Activated T-cell treated with anti-CD3 and anti-CD28 coated beads, Interleukin-2, amount 50 U/mL, for 72 hours (primary cell): Measurements from ENCODE around the gene PSMD14. TPM values are rescaled to one million over a fixed set of nuclear protein-coding genes. Genes with fewer than 3 reads are reported as not detected.

Source experiments
- ATAC-seq, 2 donors: fragments of 150-1000 bp; cut with Tn5 transposase; replicated peaks in 1 of 2; 2 replicates each; pipeline ENCODE4 v1.10.0; 2021; ENCODE audit warnings: moderate library complexity in 2 of 2, mild to moderate bottlenecking in 1 of 2
- DNase-seq, 2 donors: peaks; one replicate each; pipeline ENCODE4 v3.0.0; 2021 to 2022; ENCODE audit warnings: mixed read lengths in 1 of 2
- H3K27ac Mint-ChIP-seq: one replicate; pipeline ENCODE4 v1.8.0; 2022; ENCODE audit warnings: mild to moderate bottlenecking, moderate library complexity, mixed read lengths
- H3K27me3 Mint-ChIP-seq: one replicate; pipeline ENCODE4 v1.8.0; 2022; ENCODE audit warnings: low read depth, mixed read lengths
- H3K36me3 Mint-ChIP-seq, 2 donors: one replicate each; pipeline ENCODE4 v1.8.0; 2022; ENCODE audit warnings: mixed read lengths in 2 of 2, mild to moderate bottlenecking in 1 of 2; ENCODE audit not compliant: insufficient read depth in 2 of 2
- H3K4me1 Mint-ChIP-seq: one replicate; pipeline ENCODE4 v1.8.0; 2022; ENCODE audit warnings: low read depth, mixed read lengths
- H3K4me3 Mint-ChIP-seq, 2 donors: one replicate each; pipeline ENCODE4 v1.8.0; 2022; ENCODE audit warnings: mild to moderate bottlenecking in 2 of 2, mixed read lengths in 2 of 2, moderate library complexity in 2 of 2
- H3K9me3 Mint-ChIP-seq, 2 donors: one replicate each; pipeline ENCODE4 v1.8.0; 2022; ENCODE audit warnings: mixed read lengths in 2 of 2
- total RNA-seq, 2 donors: library from RNA; stranded (reverse); gene quantifications; one replicate each; pipeline ENCODE4 v1.2.3, GENCODE V29; 2022

Gene PSMD14
- total RNA-seq, 2 donors from 2014 or later, result 69.8 to 77.5 TPM

DNA sequence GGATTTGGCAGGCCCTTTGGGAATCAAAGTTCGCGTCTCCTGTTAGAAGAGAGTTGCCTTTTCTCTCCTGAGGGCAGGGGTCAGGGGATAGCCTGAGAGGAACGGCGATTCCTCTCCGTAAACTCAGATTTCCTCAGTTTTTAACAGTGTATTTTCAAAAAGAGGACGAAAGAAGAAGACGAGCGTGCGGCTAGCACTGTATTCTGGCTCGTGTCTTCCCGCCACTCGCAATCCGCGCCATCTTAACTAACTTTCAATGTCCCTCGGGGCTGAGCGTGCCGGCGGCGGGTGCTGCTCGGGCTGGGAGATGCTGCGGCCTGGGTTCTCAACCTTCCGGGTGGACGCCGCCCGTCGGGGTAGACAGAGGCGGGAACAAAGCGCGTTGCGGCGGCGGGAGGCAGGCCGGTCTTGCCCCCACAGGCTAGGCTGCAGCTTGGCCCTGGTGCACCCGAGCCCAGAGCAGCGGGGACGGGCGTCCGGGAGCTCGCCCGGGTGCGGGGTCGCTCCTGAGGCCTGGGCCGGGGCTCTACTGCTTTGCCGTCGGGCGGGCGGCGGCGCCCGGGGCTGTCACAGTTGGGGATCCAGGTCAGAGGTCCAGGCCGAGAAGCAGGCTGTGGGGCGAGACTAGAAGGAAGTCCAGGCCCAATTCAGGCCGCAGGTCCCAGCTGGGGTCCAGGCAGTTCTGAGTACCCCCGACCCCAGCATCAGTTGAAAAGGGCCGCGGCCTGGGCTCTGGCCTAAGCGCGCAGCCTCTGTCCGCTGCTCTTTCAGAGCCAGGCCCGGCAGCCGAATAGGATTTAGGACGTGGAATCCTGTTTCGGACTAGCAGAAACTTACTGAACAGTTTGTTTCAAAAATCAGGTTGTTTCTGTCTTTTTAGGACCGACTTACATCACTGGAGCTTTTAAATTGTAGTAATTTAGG lies 119.7 kb downstream of the PSMD14 start:
- H3K9me3 Mint-ChIP-seq, result no peaks in the 10 kb centered on the region
- peak overlapping the region; percentile 79 for H3K27ac Mint-ChIP-seq
- H3K36me3 Mint-ChIP-seq, result peaks cover 4 to 11% of the 10 kb centered on the region in 2 donors
- DNase-seq (peak in 1 of 2 donors; percentile 3), ATAC-seq (peak in 1 of 2 donors; percentile 12)
- peaks cover 75% of the 10 kb centered on the region for H3K27me3 Mint-ChIP-seq
- peak overlapping the region; percentile 80 to 81 for H3K4me3 Mint-ChIP-seq
- H3K4me1 Mint-ChIP-seq, result peaks cover 29% of the 10 kb centered on the region

DNA sequence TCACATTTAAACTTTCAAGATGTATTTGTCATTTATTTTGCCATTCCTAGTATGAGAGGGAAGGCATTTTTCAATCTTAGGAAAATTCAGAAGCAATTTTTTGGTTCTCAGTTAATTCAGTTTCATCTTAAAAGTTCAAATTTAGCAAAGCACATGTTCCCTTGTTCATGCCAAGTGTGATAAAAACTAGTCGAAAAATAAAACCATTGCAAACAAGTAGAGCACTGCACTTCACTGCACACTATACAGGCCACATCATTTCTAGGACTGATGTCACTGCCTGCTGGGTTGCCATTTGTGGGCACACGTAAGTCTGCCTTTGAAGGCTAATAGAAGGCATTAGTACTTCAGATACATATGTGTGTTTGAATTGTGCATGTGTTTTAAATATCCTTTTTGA lies 122.2 kb downstream of the PSMD14 start:
- Mint-ChIP-seq H3K27me3 (peaks cover 74% of the 10 kb centered on the region), H3K9me3 (no peaks in the 10 kb centered on the region), H3K4me3 (no peak overlapping the region), H3K4me1 (peaks cover 19% of the 10 kb centered on the region), H3K36me3 (peaks cover 1 to 5% of the 10 kb centered on the region in 2 donors), H3K27ac (no peak overlapping the region)
- ATAC-seq (no peak), DNase-seq (no peak)

DNA sequence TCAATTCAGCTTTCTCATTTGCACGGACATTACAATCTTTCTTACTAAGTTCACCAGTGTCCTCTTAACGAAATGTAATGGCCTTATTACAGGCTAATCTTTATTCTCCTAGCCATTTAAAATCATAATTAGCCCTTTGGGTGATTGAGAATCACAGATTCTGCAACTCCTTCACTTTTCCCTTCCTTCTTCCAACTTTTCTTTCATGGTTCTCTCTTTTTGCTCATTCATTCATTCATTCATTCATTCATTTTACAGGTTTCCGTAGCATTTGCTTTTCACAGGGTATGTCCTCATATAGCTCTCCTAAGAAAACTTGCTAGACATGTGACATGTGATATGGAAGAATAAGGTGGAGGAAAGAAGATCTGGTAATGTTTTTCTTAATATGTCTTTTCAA lies 123.9 kb downstream of the PSMD14 start:
- ATAC-seq, result no peak
- H3K27me3 Mint-ChIP-seq, result peaks cover 68% of the 10 kb centered on the region
- H3K4me3 Mint-ChIP-seq, result no peak overlapping the region
- H3K9me3 Mint-ChIP-seq, result no peaks in the 10 kb centered on the region
- H3K27ac Mint-ChIP-seq, result no peak overlapping the region
- peaks cover 7% of the 10 kb centered on the region for H3K4me1 Mint-ChIP-seq
- H3K36me3 Mint-ChIP-seq, result peaks cover 0 to 7% of the 10 kb centered on the region in 2 donors
- DNase-seq, result no peak

DNA sequence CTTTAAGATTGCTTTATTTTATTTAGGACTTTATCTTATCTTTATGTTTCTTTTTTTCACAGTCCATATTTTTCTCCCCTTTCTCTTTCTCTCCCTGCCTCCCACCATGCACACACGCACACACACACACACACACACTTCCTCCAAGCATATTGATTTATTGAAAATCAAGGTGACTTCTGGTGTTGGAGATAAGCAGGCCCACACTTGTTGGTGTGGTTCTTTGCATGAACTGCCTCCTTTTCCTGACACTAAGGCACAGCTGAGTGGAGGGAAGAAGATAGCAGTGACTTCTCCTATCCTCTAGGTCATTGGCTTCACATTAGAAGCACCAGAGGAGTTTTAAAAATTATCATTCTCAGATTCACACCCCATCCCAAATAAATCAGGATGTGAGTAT lies 125.9 kb downstream of the PSMD14 start:
- Mint-ChIP-seq H3K4me3 (no peak overlapping the region), H3K36me3 (peaks cover 0 to 2% of the 10 kb centered on the region in 2 donors), H3K9me3 (no peaks in the 10 kb centered on the region), H3K27me3 (peaks cover 65% of the 10 kb centered on the region), H3K27ac (no peak overlapping the region), H3K4me1 (no peaks in the 10 kb centered on the region)
- DNase-seq (no peak), ATAC-seq (no peak)

DNA sequence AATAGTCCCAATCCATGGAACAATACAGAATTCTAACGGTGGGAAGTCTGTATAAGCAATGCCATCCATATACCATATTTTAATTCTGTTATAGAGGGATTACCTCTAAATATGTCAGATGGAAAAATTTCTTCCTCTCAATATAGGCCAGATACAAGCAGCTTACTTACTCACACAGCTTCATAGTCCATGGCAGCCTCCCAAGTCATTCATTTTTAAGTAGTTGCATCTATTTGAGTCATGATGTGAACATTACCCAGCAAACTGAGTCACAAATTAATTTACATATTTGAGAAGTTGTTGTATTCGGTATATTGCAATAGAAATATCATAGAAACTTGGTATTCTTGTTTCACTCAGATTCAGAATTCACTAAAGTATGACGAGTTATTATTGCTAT lies 128.2 kb downstream of the PSMD14 start:
- Mint-ChIP-seq H3K36me3 (peaks cover 0 to 2% of the 10 kb centered on the region in 2 donors), H3K4me3 (no peak overlapping the region), H3K9me3 (no peaks in the 10 kb centered on the region), H3K27me3 (peaks cover 50% of the 10 kb centered on the region), H3K27ac (no peak overlapping the region), H3K4me1 (no peaks in the 10 kb centered on the region)
- ATAC-seq (no peak), DNase-seq (no peak)

DNA sequence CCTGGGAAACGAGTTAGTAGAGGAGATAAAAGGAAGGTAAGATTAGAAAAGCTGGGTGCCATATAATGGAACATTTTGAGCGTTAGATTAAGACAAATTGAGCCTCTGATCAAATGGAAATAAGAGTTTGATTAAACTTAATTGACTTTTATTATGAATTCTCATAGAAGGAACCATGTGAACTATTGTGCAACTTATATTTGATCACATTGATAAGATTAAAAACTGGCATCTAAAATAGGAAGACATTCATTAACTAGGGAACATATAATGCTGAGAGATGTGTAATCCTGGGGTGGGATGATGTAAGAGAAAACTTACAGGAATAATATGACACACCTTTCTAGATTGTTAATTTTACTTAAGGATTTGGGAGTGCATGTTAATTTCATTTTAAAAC lies 130.4 kb downstream of the PSMD14 start:
- no peak overlapping the region for H3K4me3 Mint-ChIP-seq
- peaks cover 0 to 2% of the 10 kb centered on the region in 2 donors for H3K36me3 Mint-ChIP-seq
- ATAC-seq, result no peak
- no peaks in the 10 kb centered on the region for H3K9me3 Mint-ChIP-seq
- peaks cover 44% of the 10 kb centered on the region for H3K27me3 Mint-ChIP-seq
- no peak overlapping the region for H3K27ac Mint-ChIP-seq
- no peaks in the 10 kb centered on the region for H3K4me1 Mint-ChIP-seq
- no peak for DNase-seq

DNA sequence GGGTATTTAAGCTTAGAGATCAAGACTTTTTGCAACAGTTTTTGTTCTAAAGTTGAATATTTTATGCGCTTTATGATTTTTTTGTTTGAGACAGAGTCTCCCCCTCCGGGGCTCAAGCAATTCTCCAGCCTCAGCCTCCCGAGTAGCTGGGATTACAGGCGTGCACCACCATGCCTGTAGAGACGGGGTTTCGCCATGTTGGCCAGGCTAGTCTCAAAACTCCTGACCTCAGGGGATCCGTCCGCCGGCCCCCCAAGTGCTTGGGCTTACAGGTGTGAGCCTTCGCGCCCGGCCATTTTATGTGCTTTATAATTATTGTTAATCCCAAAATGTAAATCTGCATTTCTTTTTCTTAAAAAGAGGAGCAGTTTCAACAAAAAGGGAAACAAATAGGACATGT lies 136.9 kb downstream of the PSMD14 start:
- DNase-seq (no peak), ATAC-seq (no peak)
- H3K9me3 Mint-ChIP-seq, result no peaks in the 10 kb centered on the region
- H3K27me3 Mint-ChIP-seq, result peaks cover 30% of the 10 kb centered on the region
- no peaks in the 10 kb centered on the region for H3K36me3 Mint-ChIP-seq
- no peak overlapping the region for H3K4me3 Mint-ChIP-seq
- no peaks in the 10 kb centered on the region for H3K4me1 Mint-ChIP-seq
- no peak overlapping the region for H3K27ac Mint-ChIP-seq

DNA sequence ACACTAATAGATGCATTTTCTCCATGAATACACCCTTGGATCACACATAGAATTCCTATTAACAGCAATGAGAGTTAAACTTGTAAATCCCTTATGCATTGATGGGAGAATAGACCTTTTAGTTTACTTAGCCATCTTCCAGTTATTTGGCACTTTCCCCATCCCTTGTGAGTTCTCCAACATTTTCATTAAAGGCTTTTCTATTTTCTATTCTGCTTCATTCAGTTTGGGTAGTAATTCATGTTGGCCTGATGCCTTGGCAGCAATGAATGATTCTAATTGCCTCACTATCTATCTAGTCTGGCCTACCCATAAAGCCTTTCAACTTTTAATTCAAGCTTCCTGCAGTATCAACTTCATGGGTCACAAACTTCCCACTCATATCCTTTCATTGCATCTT lies 140.2 kb downstream of the PSMD14 start:
- no peaks in the 10 kb centered on the region for H3K36me3 Mint-ChIP-seq
- DNase-seq (no peak), ATAC-seq (no peak)
- H3K27ac Mint-ChIP-seq, result no peak overlapping the region
- H3K9me3 Mint-ChIP-seq, result no peaks in the 10 kb centered on the region
- no peak overlapping the region for H3K4me3 Mint-ChIP-seq
- peaks cover 27% of the 10 kb centered on the region for H3K27me3 Mint-ChIP-seq
- H3K4me1 Mint-ChIP-seq, result no peaks in the 10 kb centered on the region

Other genes with a start within 250 kb of the PSMD14 start
- gene TANK, start 148.0 kb upstream of the PSMD14 start, total RNA-seq, result 10 to 100 TPM; 87.3 to 87.8 TPM
- under 1 TPM; 0.02 to 0.05 TPM for gene TBR1, start 107.9 kb downstream of the PSMD14 start, total RNA-seq